Mucosa of descending colon (tissue), 3 donors: ENCODE data around the gene ARCN1. TPM values are rescaled to one million over a fixed set of nuclear protein-coding genes. Genes with fewer than 3 reads are reported as not detected.

Experiments
- ATAC-seq: fragments of 200-7000 bp; cut with Tn5 transposase; one replicate; pipeline ENCODE4 v1.9.1; 2020; ENCODE audit warnings: mild to moderate bottlenecking, moderate library complexity
- DNase-seq, 3 donors: peaks; one replicate each; pipeline ENCODE4 v3.0.0-alpha.2; 2020
- H3K36me3 ChIP-seq: fragments of 200-600 bp; one replicate; pipeline ENCODE4 v1.8.0; 2021; ENCODE audit warnings: low read depth, mild to moderate bottlenecking
- H3K4me1 ChIP-seq: fragments of 200-600 bp; one replicate; pipeline ENCODE4 v1.8.0; 2021; ENCODE audit warnings: low read depth, mild to moderate bottlenecking
- H3K4me3 ChIP-seq: fragments of 200-600 bp; one replicate; pipeline ENCODE4 v1.8.0; 2021; ENCODE audit warnings: mild to moderate bottlenecking
- H3K9me3 ChIP-seq: fragments of 200-600 bp; one replicate; pipeline ENCODE4 v1.8.0; 2021; ENCODE audit warnings: mild to moderate bottlenecking
- intact Hi-C, 2 donors: fragments of 100-400 bp; cut with DNase I in 1 of 2; cut with micrococcal nuclease in 1 of 2; formaldehyde crosslinking; loops; one replicate each; pipeline versions ENCODE4 v1.11.0 to v1.11.1; 2022; cut with DNase I, micrococcal nuclease
- total RNA-seq, 3 donors: library from RNA; stranded (reverse); fragmentation: NEBNext Ultra II Directional in 2 of 3; extraction: Animal tissue kit (Norgen Biotek cat#: 25700) in 2 of 3; gene quantifications; one replicate each; pipeline versions ENCODE4 v1.2.1 to v1.2.4, GENCODE V29; 2021 to 2023
- TF ChIP-seq, protein P1 (sequence below): fragments of 200-600 bp; IDR thresholded peaks from one replicate; pipeline ENCODE4 v1.8.0; 2022; ENCODE audit warnings: antibody characterized with exemption, mild to moderate bottlenecking
- donor health status: DM: no; HTN: no; CAD: no; lungs with moderate emphysema.
- donor health status: DM: no; HTN: no; CAD: no.
- donor health status: DM: no; HTN: yes; CAD: no.

Gene ARCN1
- total RNA-seq, 3 donors from 2014 or later: 126 to 134 (median 130) TPM

DNA sequence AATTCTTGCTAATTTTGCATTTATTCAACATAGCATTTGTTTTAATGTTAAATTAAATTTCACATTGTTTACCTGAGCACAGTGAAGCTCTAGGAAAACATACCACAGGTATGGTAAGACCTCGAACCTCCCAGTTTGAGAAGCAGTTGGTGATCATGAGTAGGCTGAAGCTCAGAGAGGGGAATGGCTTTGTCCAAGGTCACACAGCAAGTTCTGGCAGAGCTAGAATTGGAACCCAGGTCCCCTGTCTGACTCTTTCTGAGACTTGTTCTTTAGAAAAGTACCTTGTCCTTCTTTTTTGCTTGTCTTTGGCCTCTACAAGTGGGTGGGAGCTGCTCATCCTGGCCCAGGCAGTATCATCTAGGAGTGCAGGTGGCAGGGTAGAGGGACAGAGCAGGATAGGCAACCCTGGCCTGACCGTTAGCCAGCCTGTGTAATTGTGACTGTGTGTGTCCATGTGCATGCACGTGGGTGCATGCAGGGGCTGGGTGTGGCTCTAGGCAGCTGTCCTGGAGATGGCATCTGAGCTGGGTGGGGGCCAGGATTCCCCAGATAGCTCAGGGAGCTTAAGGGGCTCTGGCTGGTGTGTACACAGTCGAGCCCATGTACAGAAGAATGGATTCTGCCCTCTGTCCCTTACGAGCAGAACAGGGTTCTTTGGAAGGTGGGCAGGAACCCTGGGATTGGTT lies 56.8 kb downstream of the ARCN1 start:
- Histone ChIP-seq H3K36me3 (no peaks in the 10 kb centered on the region), H3K4me3 (no peak overlapping the region), H3K4me1 (peaks cover 44% of the 10 kb centered on the region), H3K9me3 (no peaks in the 10 kb centered on the region)
- TF ChIP-seq, protein P1, sequence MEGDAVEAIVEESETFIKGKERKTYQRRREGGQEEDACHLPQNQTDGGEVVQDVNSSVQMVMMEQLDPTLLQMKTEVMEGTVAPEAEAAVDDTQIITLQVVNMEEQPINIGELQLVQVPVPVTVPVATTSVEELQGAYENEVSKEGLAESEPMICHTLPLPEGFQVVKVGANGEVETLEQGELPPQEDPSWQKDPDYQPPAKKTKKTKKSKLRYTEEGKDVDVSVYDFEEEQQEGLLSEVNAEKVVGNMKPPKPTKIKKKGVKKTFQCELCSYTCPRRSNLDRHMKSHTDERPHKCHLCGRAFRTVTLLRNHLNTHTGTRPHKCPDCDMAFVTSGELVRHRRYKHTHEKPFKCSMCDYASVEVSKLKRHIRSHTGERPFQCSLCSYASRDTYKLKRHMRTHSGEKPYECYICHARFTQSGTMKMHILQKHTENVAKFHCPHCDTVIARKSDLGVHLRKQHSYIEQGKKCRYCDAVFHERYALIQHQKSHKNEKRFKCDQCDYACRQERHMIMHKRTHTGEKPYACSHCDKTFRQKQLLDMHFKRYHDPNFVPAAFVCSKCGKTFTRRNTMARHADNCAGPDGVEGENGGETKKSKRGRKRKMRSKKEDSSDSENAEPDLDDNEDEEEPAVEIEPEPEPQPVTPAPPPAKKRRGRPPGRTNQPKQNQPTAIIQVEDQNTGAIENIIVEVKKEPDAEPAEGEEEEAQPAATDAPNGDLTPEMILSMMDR: no peak
- intact Hi-C loops: no loop called here
- ATAC-seq (no peak), DNase-seq (peak in 2 of 3 donors; percentile 23 to 38)

DNA sequence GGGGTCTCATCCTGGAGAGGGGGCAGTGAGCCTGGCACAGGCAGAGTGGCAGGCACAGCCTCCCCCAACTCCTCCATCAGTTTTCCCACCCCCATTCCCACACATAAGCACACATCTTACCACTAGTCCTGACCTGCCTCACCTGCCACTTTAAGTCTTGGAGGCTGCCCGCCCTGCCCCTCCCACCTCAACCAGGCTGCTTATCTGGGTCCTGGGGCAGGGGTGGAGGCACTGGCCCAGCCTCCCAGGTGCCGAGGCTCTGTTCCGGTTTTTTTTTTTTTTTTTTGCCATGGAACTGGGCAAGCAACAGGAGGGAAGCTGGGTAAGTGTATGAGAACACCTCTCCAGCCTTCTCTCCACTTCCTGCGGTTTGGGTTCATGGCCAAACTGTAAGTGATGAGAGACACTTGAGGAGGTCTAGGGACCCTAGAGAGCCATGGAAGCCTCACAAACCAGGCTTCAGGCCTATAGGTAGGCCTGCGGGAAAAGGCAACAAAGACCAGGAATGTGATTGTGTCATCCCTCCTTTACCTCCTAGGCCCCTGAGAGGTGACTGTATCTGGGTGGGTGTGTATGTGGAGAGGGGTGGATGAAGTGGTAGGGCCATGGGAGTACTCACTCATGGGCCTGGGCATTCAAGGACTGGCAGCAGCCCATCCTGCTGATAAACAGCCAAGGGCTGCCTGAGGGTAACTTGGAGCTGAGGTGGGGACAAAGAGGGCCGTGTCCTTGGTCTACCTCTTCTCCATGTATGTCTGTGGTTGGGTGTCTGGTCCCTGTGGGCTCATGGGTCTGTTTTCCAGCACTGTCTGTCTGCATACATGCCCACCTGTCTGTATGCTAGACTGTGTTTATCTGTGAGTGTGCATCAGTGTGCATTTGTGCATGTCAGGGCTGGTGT lies 57.8 kb downstream of the ARCN1 start:
- intact Hi-C loops: no loop called here
- peak; percentile 80 to 84 (median 81) for DNase-seq
- H3K4me1 ChIP-seq: peaks cover 49% of the 10 kb centered on the region
- no peaks in the 10 kb centered on the region for H3K9me3 ChIP-seq
- peak; percentile 73 for ATAC-seq
- H3K36me3 ChIP-seq: no peaks in the 10 kb centered on the region
- H3K4me3 ChIP-seq: no peak overlapping the region
- TF ChIP-seq, protein P1: no peak

DNA sequence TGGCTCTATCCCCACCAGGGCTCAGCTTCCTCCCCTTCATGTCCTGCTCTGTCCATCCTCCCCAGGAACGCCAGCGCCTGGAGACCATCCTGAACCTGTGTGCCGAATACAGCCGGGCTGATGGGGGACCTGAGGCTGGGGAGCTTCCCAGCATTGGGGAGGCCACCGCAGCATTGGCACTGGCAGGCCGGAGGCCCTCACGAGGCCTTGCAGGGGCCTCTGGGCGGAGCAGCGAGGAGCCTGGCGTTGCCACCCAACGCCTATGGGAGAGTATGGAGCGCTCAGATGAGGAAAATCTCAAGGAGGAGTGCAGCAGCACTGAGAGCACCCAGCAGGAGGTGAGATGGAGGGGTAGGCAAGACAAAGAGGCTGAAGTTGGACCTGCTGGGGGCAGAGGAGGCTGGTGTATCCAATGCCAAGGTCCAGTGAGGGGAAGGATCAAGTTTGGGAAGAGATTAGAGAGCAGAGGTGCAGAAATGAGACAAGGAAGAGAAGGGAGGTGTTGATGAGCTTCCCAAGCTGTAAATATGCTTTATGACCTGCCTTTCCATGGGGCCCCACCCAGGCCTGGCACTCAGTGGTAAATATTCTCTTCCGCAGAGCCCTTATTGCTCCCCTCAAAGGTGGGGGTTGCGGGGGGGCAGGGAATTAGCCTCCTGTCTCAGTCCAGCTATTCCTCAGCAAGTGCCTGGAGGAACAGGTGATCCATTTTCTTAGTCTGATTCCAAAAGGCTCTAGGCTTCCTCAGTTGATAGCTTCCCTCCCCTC lies 59.1 kb downstream of the ARCN1 start:
- peak; percentile 68 for ATAC-seq
- Histone ChIP-seq H3K36me3 (no peaks in the 10 kb centered on the region), H3K4me3 (no peak overlapping the region), H3K9me3 (no peaks in the 10 kb centered on the region), H3K4me1 (peaks cover 55% of the 10 kb centered on the region)
- TF ChIP-seq, protein P1: no peak
- peak in 2 of 3 donors; percentile 79 to 85 for DNase-seq
- intact Hi-C loops: no loop called here

DNA sequence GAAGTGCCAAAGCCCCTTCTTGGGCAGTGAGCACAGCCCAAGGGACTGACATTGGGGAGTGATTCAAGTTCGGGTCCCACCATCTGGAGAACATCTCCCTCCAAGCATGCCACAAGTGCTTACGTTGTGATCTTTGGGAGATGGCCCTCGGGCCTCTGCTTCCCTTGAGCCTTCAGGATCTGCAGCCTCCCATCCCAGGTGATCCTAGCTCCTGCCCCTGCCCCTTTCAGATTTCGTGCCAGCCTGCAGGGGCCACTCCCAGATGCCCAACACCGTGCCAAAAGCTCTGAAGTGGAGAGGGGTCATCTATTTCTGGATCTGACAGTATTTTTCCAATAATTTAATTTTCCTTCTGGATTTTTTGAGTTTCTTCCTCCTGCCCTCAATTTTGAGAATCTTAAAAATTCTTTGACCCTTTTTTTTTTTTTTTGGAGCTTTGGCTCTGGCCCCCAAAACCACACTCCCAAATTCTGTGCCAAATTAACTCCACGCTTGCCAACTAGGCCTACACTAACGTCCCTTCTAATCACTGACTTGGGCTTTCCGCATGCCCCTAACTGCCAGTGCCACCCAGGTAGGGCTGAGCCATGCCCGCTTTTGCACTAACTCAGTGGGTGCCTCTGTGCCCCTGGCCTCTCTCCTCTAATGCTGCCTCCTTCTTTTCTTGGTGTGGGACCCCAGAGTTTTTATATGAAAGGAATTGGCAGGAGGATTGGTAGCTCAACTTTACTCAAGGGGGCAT lies 60.5 kb downstream of the ARCN1 start:
- ATAC-seq: no peak
- intact Hi-C loops: no loop called here
- H3K9me3 ChIP-seq: no peaks in the 10 kb centered on the region
- no peak for DNase-seq
- TF ChIP-seq, protein P1: no peak
- peaks cover 55% of the 10 kb centered on the region for H3K4me1 ChIP-seq
- no peak overlapping the region for H3K4me3 ChIP-seq
- H3K36me3 ChIP-seq: no peaks in the 10 kb centered on the region

DNA sequence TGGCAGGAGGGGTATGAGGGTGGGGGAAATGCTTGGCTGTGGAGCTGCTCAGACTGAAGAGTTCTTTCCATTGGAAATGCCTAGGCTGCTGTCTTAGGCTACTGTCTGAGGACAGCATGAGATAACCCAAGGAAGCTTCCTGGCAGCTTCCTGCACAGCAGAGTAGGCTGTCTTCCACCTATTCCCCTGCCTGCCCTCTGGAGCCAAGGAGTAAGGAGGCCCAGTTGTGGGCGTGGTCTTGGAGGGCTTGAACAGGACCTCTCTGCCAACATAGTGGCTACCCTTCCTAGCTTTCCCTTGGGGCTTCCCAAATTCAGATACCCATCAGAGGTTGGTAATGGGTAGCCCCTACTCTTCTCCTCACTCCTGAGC lies 61.1 kb downstream of the ARCN1 start:
- ATAC-seq: no peak
- Histone ChIP-seq H3K4me1 (peaks cover 55% of the 10 kb centered on the region), H3K9me3 (no peaks in the 10 kb centered on the region), H3K36me3 (no peaks in the 10 kb centered on the region), H3K4me3 (no peak overlapping the region)
- intact Hi-C loops: no loop called here
- no peak for DNase-seq
- TF ChIP-seq, protein P1: no peak
